Gastrocnemius medialis (tissue), 4 donors: ENCODE data around the gene HP.

Experiments
- POLR2A ChIP-seq, 2 donors: fragments of 450-650 bp; IDR thresholded peaks; one replicate each; pipeline ENCODE4 v1.6.1; 2017; ENCODE audit warnings: antibody characterized with exemption in 2 of 2, mild to moderate bottlenecking in 2 of 2, moderate library complexity in 2 of 2
- TF ChIP-seq, protein P1 (sequence below), 5 experiments: fragments of 450-650 bp in 3 of 5; fragments of 200-600 bp in 2 of 5; sonication (generic) in 2 of 5; IDR thresholded peaks in 4 of 5; conservative IDR thresholded peaks in 1 of 5; 1 replicate in 4 of 5; 2 replicates in 1 of 5; pipeline ENCODE4 v1.5.1; 2016 to 2019; ENCODE audit warnings: antibody characterized with exemption in 5 of 5, mild to moderate bottlenecking in 3 of 5, moderate library complexity in 3 of 5

DNA sequence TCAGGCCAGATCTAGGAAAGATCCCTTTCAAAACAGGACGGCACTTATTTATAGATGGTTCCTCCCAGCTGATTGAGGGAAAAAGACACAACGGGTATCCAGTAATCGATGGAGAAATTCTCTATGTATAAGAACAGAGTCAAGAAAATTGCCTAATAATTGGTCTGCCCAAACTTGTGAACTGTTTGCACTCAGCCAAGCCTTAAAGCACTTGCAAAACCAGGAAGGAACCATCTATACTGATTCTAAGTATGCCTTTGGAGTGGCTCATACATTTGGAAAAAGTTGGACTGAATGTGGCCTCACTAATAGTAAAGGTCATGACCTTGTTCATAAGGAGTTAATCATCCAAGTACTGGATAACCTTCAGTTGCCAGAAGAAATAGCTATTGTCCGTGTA is 14.6 kb downstream of the HP start:
- TF ChIP-seq, protein P1, sequence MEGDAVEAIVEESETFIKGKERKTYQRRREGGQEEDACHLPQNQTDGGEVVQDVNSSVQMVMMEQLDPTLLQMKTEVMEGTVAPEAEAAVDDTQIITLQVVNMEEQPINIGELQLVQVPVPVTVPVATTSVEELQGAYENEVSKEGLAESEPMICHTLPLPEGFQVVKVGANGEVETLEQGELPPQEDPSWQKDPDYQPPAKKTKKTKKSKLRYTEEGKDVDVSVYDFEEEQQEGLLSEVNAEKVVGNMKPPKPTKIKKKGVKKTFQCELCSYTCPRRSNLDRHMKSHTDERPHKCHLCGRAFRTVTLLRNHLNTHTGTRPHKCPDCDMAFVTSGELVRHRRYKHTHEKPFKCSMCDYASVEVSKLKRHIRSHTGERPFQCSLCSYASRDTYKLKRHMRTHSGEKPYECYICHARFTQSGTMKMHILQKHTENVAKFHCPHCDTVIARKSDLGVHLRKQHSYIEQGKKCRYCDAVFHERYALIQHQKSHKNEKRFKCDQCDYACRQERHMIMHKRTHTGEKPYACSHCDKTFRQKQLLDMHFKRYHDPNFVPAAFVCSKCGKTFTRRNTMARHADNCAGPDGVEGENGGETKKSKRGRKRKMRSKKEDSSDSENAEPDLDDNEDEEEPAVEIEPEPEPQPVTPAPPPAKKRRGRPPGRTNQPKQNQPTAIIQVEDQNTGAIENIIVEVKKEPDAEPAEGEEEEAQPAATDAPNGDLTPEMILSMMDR (IDR thresholded peaks at IDR 0.05 in 4 of 5, conservative IDR thresholded peaks at IDR 0.05 in 1 of 5) = no peak
- TF ChIP-seq POLR2A (IDR thresholded peaks at IDR 0.05) = no peak
